Right lung (tissue), 5 donors: ENCODE measurements around the gene IKZF2. TPM values are rescaled to one million over a fixed set of nuclear protein-coding genes. Genes with fewer than 3 reads are reported as not detected.
"Not testable (repeated sequence)": the region's sequence is repeated elsewhere in the genome, so short reads cannot be mapped to it uniquely, and the experiment has no call there.

Experiments
- DNase-seq, 2 donors: peaks; one replicate each; pipeline ENCODE4 v3.0.0-alpha.2; 2013
- polyA plus RNA-seq, 5 donors: library from polyadenylated mRNA; unstranded; fragments of 120-200 nt; gene quantifications; one replicate each; pipeline versions ENCODE4 v1.2.1 to v1.2.3, GENCODE V29; 2013; ENCODE audit warnings: inconsistent platforms in 1 of 5, low replicate concordance in 1 of 5; ENCODE audit not compliant: insufficient read length in 5 of 5, insufficient read depth in 1 of 5

IKZF2 gene
- polyA plus RNA-seq, 5 donors, result 5.7 to 15.5 (median 14.7) TPM

DNA sequence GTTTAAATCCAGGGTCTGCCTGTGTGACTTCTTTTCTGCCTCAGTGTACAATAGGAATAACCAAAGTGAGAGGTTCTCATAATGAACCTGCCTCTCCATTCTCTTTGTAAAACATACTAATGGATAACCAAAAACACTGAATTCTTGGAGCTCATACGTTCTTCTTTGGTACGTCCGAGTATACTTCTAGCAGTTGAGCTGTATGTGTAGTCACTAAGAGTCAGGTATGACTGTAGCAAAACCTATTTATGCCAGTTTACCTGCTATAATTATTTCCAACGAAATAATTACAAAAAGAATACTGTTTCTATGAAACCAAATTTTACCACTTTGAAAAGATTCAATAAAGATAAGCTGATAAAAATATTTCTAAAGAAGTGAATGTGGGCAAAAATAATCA, 109.2 kb downstream of the IKZF2 start:
- DNase-seq, result no peak

- DNase-seq, result no peak
These were observed 114.6 kb downstream of the IKZF2 start for GRCh38 chr2:213036836-213037235.

- no peak for DNase-seq
These were observed 116.8 kb downstream of the IKZF2 start for GRCh38 chr2:213034585-213034984.

DNA sequence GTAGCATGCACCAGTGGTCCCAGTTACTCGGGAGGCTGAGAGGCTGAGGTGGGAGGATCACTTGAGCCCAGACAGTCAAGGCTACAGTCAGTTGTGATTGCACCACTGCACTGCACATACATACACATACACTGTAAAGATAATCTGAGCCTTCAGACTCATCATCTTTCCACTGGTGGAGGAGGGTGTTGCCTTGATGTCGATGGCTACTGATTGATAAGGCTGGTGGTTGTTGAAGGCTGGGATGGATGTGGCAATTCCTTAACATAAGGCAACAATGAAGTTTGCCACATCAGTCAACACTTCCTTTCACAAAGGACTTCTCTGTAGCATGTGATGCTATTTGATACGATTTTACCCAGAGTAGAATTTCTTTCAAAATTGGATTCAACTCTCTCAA, 118.8 kb downstream of the IKZF2 start:
- no peak for DNase-seq

DNA sequence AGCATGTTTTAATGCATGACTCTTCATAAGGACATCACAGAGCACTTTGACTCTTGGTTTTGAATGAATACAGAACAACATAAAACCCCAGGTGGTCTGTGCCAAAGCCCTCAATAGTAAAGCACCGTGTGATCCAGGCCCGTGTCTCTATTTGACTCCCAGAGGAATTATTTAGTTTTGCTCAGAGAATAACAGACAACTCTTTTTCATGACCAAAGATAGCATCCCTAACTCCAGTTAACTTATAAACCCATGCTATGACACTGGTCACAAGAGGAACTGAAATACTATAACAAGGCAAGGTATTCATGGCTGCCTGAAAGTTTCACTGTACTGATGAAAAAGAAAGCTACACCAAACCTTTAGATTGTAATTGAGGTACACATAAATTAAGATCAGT, 128.4 kb downstream of the IKZF2 start:
- DNase-seq, result no peak

- DNase-seq, result no peak
These were observed 129.2 kb downstream of the IKZF2 start for GRCh38 chr2:213021971-213022899.

- DNase-seq, result not testable (repeated sequence)
These were observed 130.5 kb downstream of the IKZF2 start for GRCh38 chr2:213020913-213021312.

DNA sequence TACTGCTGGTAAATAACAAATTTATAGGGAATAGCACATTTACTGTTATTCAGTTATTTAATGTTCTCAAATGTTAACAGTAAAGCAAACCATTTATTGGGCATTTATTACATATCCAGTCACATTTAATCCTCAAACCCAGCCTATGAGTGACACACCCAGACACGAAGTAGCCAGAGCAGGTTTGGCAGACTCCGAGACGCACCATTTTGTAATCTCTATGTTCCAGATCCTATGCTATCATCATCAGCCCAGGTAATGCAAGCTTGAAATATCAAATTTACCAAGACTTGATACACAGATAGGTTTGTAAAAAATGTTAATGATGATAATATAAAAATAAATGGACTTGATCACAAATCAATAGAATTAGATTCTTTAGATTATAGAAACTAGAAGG, 131.1 kb downstream of the IKZF2 start:
- no peak for DNase-seq

GRCh38 chr2:213019368-213019767, 132.0 kb downstream of the IKZF2 start:
- DNase-seq, result no peak

- no peak for DNase-seq
These were observed 133.0 kb downstream of the IKZF2 start for GRCh38 chr2:213018340-213018901.

DNA sequence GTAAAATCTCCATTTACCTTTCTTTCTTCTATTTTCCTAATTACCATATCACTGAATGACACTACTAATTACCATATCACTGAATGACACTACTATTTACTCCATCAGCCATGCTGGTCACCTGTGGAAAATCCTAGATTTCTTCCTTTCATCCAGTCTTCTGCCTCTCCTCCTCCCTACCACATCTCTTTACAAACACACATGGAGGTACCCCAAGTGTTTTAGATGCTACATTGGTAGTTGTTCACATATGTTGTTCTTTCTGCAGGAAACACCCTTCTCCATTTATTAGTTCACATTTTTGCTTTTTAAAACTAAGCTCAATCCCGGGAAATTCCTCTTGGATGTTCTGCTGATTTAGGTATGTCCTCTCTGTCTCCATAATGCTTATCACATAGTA, 134.0 kb downstream of the IKZF2 start:
- no peak for DNase-seq

GRCh38 chr2:213016984-213017351, 134.4 kb downstream of the IKZF2 start:
- DNase-seq, result no peak

DNA sequence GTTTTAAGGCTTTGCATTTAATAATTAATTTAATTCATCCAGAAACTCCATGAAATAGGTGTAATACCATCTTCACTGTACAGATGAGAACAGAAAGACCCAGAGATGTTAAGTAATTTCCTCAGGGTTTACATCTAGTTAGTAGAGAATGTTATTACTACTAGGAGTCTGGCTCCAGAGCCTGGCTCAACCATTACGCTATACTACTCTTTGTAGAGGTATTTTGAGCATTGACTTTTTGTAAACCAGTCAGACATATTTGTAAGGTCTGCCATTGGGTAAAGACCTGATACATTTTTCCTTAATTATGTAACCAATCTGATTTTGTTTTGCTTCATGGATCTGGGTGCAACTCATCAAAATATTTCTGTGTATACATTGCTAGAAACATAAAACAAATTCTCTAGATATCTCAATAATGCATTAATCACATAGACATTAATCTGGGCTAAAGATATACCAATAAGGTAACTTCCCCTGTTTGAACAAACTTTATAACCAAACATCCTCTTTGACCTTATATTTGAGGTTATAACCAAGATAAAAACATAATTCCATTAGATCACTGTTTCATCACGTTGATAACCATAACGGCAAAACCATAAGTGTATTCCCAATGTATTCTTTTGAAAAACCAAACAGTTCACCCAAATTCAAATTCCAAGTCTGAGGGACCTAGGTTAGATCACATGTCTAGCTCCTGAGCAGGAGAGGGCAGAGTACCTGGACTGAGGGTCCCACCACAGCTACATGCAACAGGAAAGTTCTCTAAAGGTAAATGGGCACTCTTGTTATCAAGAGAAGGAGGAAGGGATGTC, 135.0 kb downstream of the IKZF2 start:
- DNase-seq, result no peak

- no peak for DNase-seq
These were observed 135.8 kb downstream of the IKZF2 start for GRCh38 chr2:213015387-213016165.

GRCh38 chr2:213013979-213014378, 137.4 kb downstream of the IKZF2 start:
- no peak for DNase-seq

- no peak for DNase-seq
These were observed 139.9 kb downstream of the IKZF2 start for GRCh38 chr2:213011505-213011904.

GRCh38 chr2:213010106-213010779, 141.2 kb downstream of the IKZF2 start:
- DNase-seq, result no peak

- no peak for DNase-seq
These were observed 144.0 kb downstream of the IKZF2 start for GRCh38 chr2:213007290-213007838.

DNA sequence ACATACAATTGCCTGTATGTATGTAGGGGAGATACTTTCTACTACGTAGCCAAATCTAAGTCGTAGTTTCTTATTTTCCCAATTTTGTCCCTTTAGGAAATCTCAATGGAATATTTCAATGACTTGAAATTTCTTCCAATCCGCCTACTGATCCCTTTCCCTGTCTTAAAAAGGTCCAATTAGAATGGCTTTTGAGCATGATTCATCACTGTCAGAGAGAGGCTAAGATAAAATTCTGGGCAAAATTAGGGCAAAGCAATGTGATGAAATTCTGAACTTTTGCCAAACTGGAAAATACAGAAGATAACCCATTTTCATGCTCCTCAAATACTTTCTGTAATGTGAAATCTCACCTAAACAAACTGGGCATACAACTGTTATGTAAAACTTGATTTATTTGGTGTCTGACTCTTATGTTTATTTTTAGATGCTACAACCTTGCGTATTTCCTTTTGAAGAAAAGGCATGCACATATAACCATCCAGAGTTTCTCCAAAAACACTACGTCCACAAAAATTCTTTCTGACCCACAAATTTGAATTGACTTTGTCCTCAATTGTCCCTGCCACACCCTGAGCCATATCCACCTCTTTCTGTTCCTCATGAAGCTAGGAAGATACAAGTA, 147.1 kb downstream of the IKZF2 start:
- DNase-seq, result no peak

- DNase-seq, result no peak
These were observed 149.0 kb downstream of the IKZF2 start for GRCh38 chr2:213002383-213002782.
